H9 (cell line): ENCODE data around the gene WEE2. TPM values are rescaled to one million over a fixed set of nuclear protein-coding genes. Genes with fewer than 3 reads are reported as not detected.

ENCODE experiments used
- DNase-seq: peaks from one replicate; pipeline ENCODE4 v3.0.0-alpha.2; 2017
- H2AFZ ChIP-seq: one replicate; pipeline ENCODE4 v1.6.1; 2013; ENCODE audit warnings: mild to moderate bottlenecking, low read length, control low read depth, moderate library complexity
- H2AK5ac ChIP-seq: 2 replicates; pipeline ENCODE4 v1.6.1; 2013; ENCODE audit warnings: low read length, control low read depth, mixed read lengths; ENCODE audit not compliant: insufficient read length
- H2BK120ac ChIP-seq: one replicate; pipeline ENCODE4 v1.6.1; 2013; ENCODE audit warnings: low read depth, mild to moderate bottlenecking, low read length, control low read depth, inconsistent platforms; ENCODE audit not compliant: poor library complexity, severe bottlenecking
- H2BK12ac ChIP-seq: 2 replicates; pipeline ENCODE4 v1.6.1; 2013; ENCODE audit warnings: low read length, control low read depth, mixed read lengths, low read depth; ENCODE audit not compliant: insufficient read length
- H2BK15ac ChIP-seq: 2 replicates; pipeline ENCODE4 v1.6.1; 2013; ENCODE audit warnings: low read depth, low read length, control low read depth
- H2BK20ac ChIP-seq: one replicate; pipeline ENCODE4 v1.6.1; 2013; ENCODE audit warnings: low read depth, mild to moderate bottlenecking, low read length, control low read depth, inconsistent platforms; ENCODE audit not compliant: poor library complexity, severe bottlenecking
- H2BK5ac ChIP-seq: 2 replicates; pipeline ENCODE4 v1.6.1; 2013; ENCODE audit warnings: low read length, control low read depth, mixed read lengths; ENCODE audit not compliant: insufficient read length
- H3K14ac ChIP-seq: 2 replicates; pipeline ENCODE4 v1.6.1; 2013; ENCODE audit warnings: low read length, control low read depth; ENCODE audit not compliant: insufficient read depth
- H3K18ac ChIP-seq: 2 replicates; pipeline ENCODE4 v1.6.1; 2013; ENCODE audit warnings: low read depth, mild to moderate bottlenecking, mixed read lengths, low read length, control low read depth; ENCODE audit not compliant: insufficient read length
- H3K23ac ChIP-seq: 2 replicates; pipeline ENCODE4 v1.6.1; 2013; ENCODE audit warnings: low read length, control low read depth, mixed read lengths, low read depth; ENCODE audit not compliant: insufficient read length
- H3K23me2 ChIP-seq: 2 replicates; pipeline ENCODE4 v1.6.1; 2013; ENCODE audit warnings: low read depth, mild to moderate bottlenecking, mixed read lengths, low read length, control low read depth; ENCODE audit not compliant: insufficient read length, poor library complexity, severe bottlenecking
- H3K27ac ChIP-seq: 2 replicates; pipeline ENCODE4 v1.5.1; 2013; ENCODE audit warnings: low read length, control low read depth, mixed read lengths, low read depth; ENCODE audit not compliant: insufficient read length
- H3K27me3 ChIP-seq: 2 replicates; pipeline ENCODE4 v1.6.1; 2013; ENCODE audit warnings: low read length, control low read depth, inconsistent platforms; ENCODE audit not compliant: insufficient read depth
- H3K4ac ChIP-seq: 2 replicates; pipeline ENCODE4 v1.6.1; 2013; ENCODE audit warnings: low read depth, mild to moderate bottlenecking, control low read depth, inconsistent platforms, low read length, moderate library complexity
- H3K4me1 ChIP-seq: 2 replicates; pipeline ENCODE4 v1.6.1; 2013; ENCODE audit warnings: low read length, control low read depth, inconsistent platforms; ENCODE audit not compliant: insufficient read depth
- H3K4me2 ChIP-seq: 2 replicates; pipeline ENCODE4 v1.6.1; 2013; ENCODE audit warnings: low read length, control low read depth, mixed read lengths; ENCODE audit not compliant: insufficient read length, insufficient read depth
- H3K56ac ChIP-seq: 2 replicates; pipeline ENCODE4 v1.6.1; 2013; ENCODE audit warnings: low read depth, mild to moderate bottlenecking, mixed read lengths, low read length, control low read depth; ENCODE audit not compliant: insufficient read length
- H3K79me1 ChIP-seq: 2 replicates; pipeline ENCODE4 v1.6.1; 2013; ENCODE audit warnings: low read depth, mild to moderate bottlenecking, moderate library complexity, low read length, control low read depth, inconsistent platforms; ENCODE audit not compliant: insufficient read depth, poor library complexity, severe bottlenecking
- H3K79me2 ChIP-seq: 2 replicates; pipeline ENCODE4 v1.6.1; 2013; ENCODE audit warnings: low read length, control low read depth, inconsistent platforms; ENCODE audit not compliant: insufficient read depth
- H3K9ac ChIP-seq: 2 replicates; pipeline ENCODE4 v1.6.1; 2013; ENCODE audit warnings: low read length, control low read depth, mixed read lengths; ENCODE audit not compliant: insufficient read length; ENCODE audit errors: extremely low read depth
- H3K9me3 ChIP-seq: one replicate; pipeline ENCODE4 v1.6.1; 2013; ENCODE audit warnings: low read depth, low read length, inconsistent platforms; ENCODE audit not compliant: control insufficient read depth
- H3T11ph ChIP-seq: one replicate; pipeline ENCODE4 v1.6.1; 2013; ENCODE audit warnings: mild to moderate bottlenecking, low read length, control low read depth, inconsistent platforms
- H4K20me1 ChIP-seq: one replicate; pipeline ENCODE4 v1.6.1; 2013; ENCODE audit not compliant: control insufficient read depth, insufficient read length, insufficient read depth
- H4K5ac ChIP-seq: 2 replicates; pipeline ENCODE4 v1.6.1; 2013; ENCODE audit warnings: low read depth, mild to moderate bottlenecking, mixed read lengths, low read length, control low read depth; ENCODE audit not compliant: insufficient read length
- H4K8ac ChIP-seq: replicated peaks from 2 replicates; pipeline ENCODE4 v1.6.1; 2013; ENCODE audit warnings: low read length, control low read depth, mixed read lengths, low read depth; ENCODE audit not compliant: insufficient read length
- H4K91ac ChIP-seq: 2 replicates; pipeline ENCODE4 v1.6.1; 2013; ENCODE audit warnings: low read depth, mild to moderate bottlenecking, moderate library complexity, mixed read lengths, low read length, control low read depth; ENCODE audit not compliant: insufficient read length
- H3K27ac Mint-ChIP-seq, 3 experiments: 2 replicates in 2 of 3; 3 replicates in 1 of 3; pipeline ENCODE4 v1.8.0; 2020 to 2021; ENCODE audit warnings: mixed read lengths in 3 of 3, mild to moderate bottlenecking in 1 of 3, moderate library complexity in 1 of 3
- H3K27me3 Mint-ChIP-seq: 2 replicates; pipeline ENCODE4 v1.8.0; 2021; ENCODE audit warnings: low read depth, mild to moderate bottlenecking, moderate library complexity, mixed read lengths
- H3K36me3 Mint-ChIP-seq, 3 experiments: 2 replicates in 2 of 3; 3 replicates in 1 of 3; pipeline ENCODE4 v1.8.0; 2020 to 2021; ENCODE audit warnings: low read depth in 3 of 3, mixed read lengths in 3 of 3; ENCODE audit not compliant: insufficient read depth in 1 of 3
- H3K4me1 Mint-ChIP-seq, 2 experiments: 2 replicates each; pipeline ENCODE4 v1.8.0; 2020; ENCODE audit warnings: mixed read lengths in 2 of 2
- H3K4me3 Mint-ChIP-seq, 2 experiments: 2 replicates in 1 of 2; 3 replicates in 1 of 2; pipeline ENCODE4 v1.8.0; 2020 to 2021; ENCODE audit warnings: mild to moderate bottlenecking in 2 of 2, mixed read lengths in 2 of 2, moderate library complexity in 1 of 2
- H3K9me3 Mint-ChIP-seq, 2 experiments: 2 replicates in 1 of 2; 3 replicates in 1 of 2; pipeline ENCODE4 v1.8.0; 2020; ENCODE audit warnings: mild to moderate bottlenecking in 2 of 2, mixed read lengths in 2 of 2, moderate library complexity in 1 of 2
- CTCF ChIP-seq: fragments of 200-600 bp; sonication (generic); conservative IDR thresholded peaks from 3 replicates; pipeline ENCODE4 v1.8.0; 2021; ENCODE audit warnings: antibody characterized with exemption, mild to moderate bottlenecking
- WGBS: extraction: QIAGEN DNeasy Blood & Tissue Kit; methylation state at CpG from one replicate; pipeline ENCODE4 v1.1.7; 2013; ENCODE audit warnings: missing lambda C conversion rate, low lambda C conversion rate, mixed read lengths; ENCODE audit not compliant: insufficient read length; ENCODE audit errors: extremely low coverage; 5-methylcytosine and 5-hydroxymethylcytosine counted together
- total RNA-seq: library from RNA; stranded (reverse); gene quantifications from 2 replicates; pipeline ENCODE4 v1.2.1, GENCODE V29; 2021

The WEE2 gene
- total RNA-seq, 1 experiment from 2014 or later = not detected

- no peak for DNase-seq
- TF ChIP-seq CTCF = no peak
- Histone ChIP-seq H3K4me1 (no peaks in the 10 kb centered on the region; the same call in 1 of the 2 replicates), H3K23ac (no peak overlapping the region), H3K18ac (no peak overlapping the region), H4K91ac (no peak overlapping the region), H3T11ph (no peak overlapping the region), H4K5ac (no peak overlapping the region), H2AFZ (no peak overlapping the region), H3K27ac (no peak overlapping the region), H3K4ac (no peak overlapping the region), H2BK20ac (no peak overlapping the region), H3K4me2 (no peak overlapping the region), H3K27me3 (no peaks in the 10 kb centered on the region), H2BK15ac (no peak overlapping the region), H4K20me1 (no peaks in the 10 kb centered on the region), H3K79me2 (no peaks in the 10 kb centered on the region), H3K14ac (no peak overlapping the region), H4K8ac (no peak overlapping the region), H2BK12ac (no peak overlapping the region), H2BK5ac (no peak overlapping the region), H2BK120ac (no peak overlapping the region), H3K23me2 (no peaks in the 10 kb centered on the region), H3K79me1 (no peaks in the 10 kb centered on the region), H3K56ac (no peak overlapping the region), H2AK5ac (no peak overlapping the region), H3K9ac (no peak overlapping the region), H3K9me3 (no peaks in the 10 kb centered on the region)
- Mint-ChIP-seq H3K27ac (peak overlapping the region in 1 of 3 experiments; percentile 22; a peak in 2 of 7 replicates), H3K4me3 (no peak overlapping the region), H3K4me1 (peaks cover 6 to 16% of the 10 kb centered on the region in 2 experiments), H3K9me3 (no peaks in the 10 kb centered on the region), H3K36me3 (peaks cover 5 to 20% (median 15%) of the 10 kb centered on the region in 3 experiments; a peak in 6 of 7 replicates), H3K27me3 (no peaks in the 10 kb centered on the region)
- WGBS = no CpG with 5 or more reads among the region's 27 CpGs
Measured at GRCh38 chr7:141685285-141686023, 22.7 kb upstream of the WEE2 start.
